Esophagus squamous epithelium (tissue), 4 donors: ENCODE results near the gene SHF.

Source experiments
- CTCF ChIP-seq, 6 experiments: fragments of 450-650 bp in 4 of 6; fragments of 200-600 bp in 2 of 6; sonication (generic) in 2 of 6; IDR thresholded peaks; one replicate each; pipeline ENCODE4 v1.5.1; 2016 to 2019; ENCODE audit warnings: antibody characterized with exemption in 6 of 6, mild to moderate bottlenecking in 4 of 6, moderate library complexity in 4 of 6
- POLR2A ChIP-seq, 4 donors: fragments of 450-650 bp; IDR thresholded peaks; one replicate each; pipeline ENCODE4 v1.6.1; 2017; ENCODE audit warnings: antibody characterized with exemption in 4 of 4, mild to moderate bottlenecking in 4 of 4, moderate library complexity in 3 of 4

- TF ChIP-seq CTCF (IDR thresholded peaks at IDR 0.05) = peak; percentile 33 to 83 (median 72)
- no peak for TF ChIP-seq POLR2A (IDR thresholded peaks at IDR 0.05)
Observed at GRCh38 chr15:45126535-45127158, 61.1 kb downstream of the SHF start.
